HepG2 (cell line): ENCODE results near the gene KIRREL3. TPM values are rescaled to one million over a fixed set of nuclear protein-coding genes. Genes with fewer than 3 reads are reported as not detected.

Experiments used
- ATAC-seq: fragments of 200-7000 bp; cut with Tn5 transposase; 3 replicates; pipeline ENCODE4 v1.9.1; 2020; ENCODE audit warnings: mild to moderate bottlenecking, moderate library complexity
- BruUV-seq: library from RNA; stranded (reverse); fragments of 400-500 nt; replicated peaks from 2 replicates; lab custom pipeline; 2021; lab: Mats Ljungman, UMichigan
- CTCF ChIA-PET: fragments of 300-600 bp; formaldehyde crosslinking; extraction: SDS; loops from one replicate; lab custom pipeline; 2021; ENCODE audit warnings: low total read pairs, inconsistent platforms, low intra/inter-chr PET ratio; lab: Yijun Ruan, JAX
- POLR2A ChIA-PET: fragments of 350-600 bp; sonication (Branson Sonifier 250); formaldehyde crosslinking; loops from one replicate; lab custom pipeline; 2020; ENCODE audit warnings: antibody characterized with exemption, inconsistent platforms; lab: Yijun Ruan, JAX
- DNase-seq: peaks from one replicate; pipeline ENCODE4 v3.0.0-alpha.2; 2015; ENCODE audit warnings: low spot score
- FAIRE-seq: peaks from 3 replicates; lab custom pipeline; 2011; peaks lifted over from hg19 to GRCh38; lab: Jason Lieb, UNC
- H2AFZ ChIP-seq: one replicate; pipeline ENCODE4 v1.6.1; 2011; ENCODE audit warnings: low read length, inconsistent platforms
- H3K27ac ChIP-seq: fragments of 300-600 bp; 3 replicates; pipeline ENCODE4 v1.8.0; 2011; ENCODE audit warnings: mixed run types, mild to moderate bottlenecking, mixed read lengths, low read length, inconsistent platforms; ENCODE audit not compliant: insufficient read depth; ENCODE audit errors: extremely low read length
- H3K27me3 ChIP-seq, 2 experiments: fragments of 200-600 bp in 1 of 2; 2 replicates in 1 of 2; 3 replicates in 1 of 2; pipeline versions ENCODE4 v1.6.0 to v1.8.0; 2011; ENCODE audit warnings: low read length in 2 of 2, mild to moderate bottlenecking in 2 of 2, moderate library complexity in 2 of 2, inconsistent platforms in 1 of 2; ENCODE audit not compliant: insufficient read depth in 2 of 2, control insufficient read depth in 1 of 2
- H3K36me3 ChIP-seq, 2 experiments: fragments of 200-600 bp in 1 of 2; replicated peaks in 1 of 2; 2 replicates in 1 of 2; 3 replicates in 1 of 2; pipeline versions ENCODE4 v1.5.1 to v1.8.0; 2011; ENCODE audit warnings: low read length in 2 of 2, inconsistent platforms in 1 of 2; ENCODE audit not compliant: insufficient read depth in 2 of 2, control insufficient read depth in 1 of 2
- H3K4me1 ChIP-seq: 2 replicates; pipeline ENCODE4 v1.5.1; 2012; ENCODE audit warnings: low read length, inconsistent platforms; ENCODE audit not compliant: insufficient read depth
- H3K4me2 ChIP-seq: 2 replicates; pipeline ENCODE4 v1.6.0; 2011; ENCODE audit warnings: low read depth, low read length, inconsistent platforms
- H3K4me3 ChIP-seq, 3 experiments: fragments of 200-600 bp in 1 of 3; sonication (generic), shearing (Covaris generic) in 1 of 3; replicated peaks in 1 of 3; 2 replicates each; pipeline ENCODE4 v1.5.1; 2011 to 2016; ENCODE audit warnings: low read length in 3 of 3, inconsistent platforms in 2 of 3, low read depth in 2 of 3, mild to moderate bottlenecking in 2 of 3, control low read depth in 1 of 3, mixed read lengths in 1 of 3; ENCODE audit not compliant: insufficient read depth in 1 of 3
- H3K79me2 ChIP-seq: one replicate; pipeline ENCODE4 v1.6.1; 2011; ENCODE audit warnings: low read length, inconsistent platforms; ENCODE audit not compliant: insufficient read depth
- H3K9ac ChIP-seq: 2 replicates; pipeline ENCODE4 v1.6.0; 2011; ENCODE audit warnings: mild to moderate bottlenecking, low read depth, low read length, inconsistent platforms; ENCODE audit not compliant: insufficient read depth
- H3K9me3 ChIP-seq: 2 replicates; pipeline ENCODE4 v1.5.1; 2012; ENCODE audit warnings: mild to moderate bottlenecking, low read length
- H4K20me1 ChIP-seq: 2 replicates; pipeline ENCODE4 v1.6.0; 2011; ENCODE audit warnings: inconsistent platforms, mild to moderate bottlenecking, low read length, moderate library complexity; ENCODE audit not compliant: insufficient read depth
- HIVEP1 ChIP-seq: sonication (generic); formaldehyde crosslinking; IDR thresholded peaks from 2 replicates; pipeline ENCODE4 v1.4.0; 2020; ENCODE audit warnings: mild to moderate bottlenecking, missing genetic modification reagents
- IKZF4 ChIP-seq: sonication (generic); formaldehyde crosslinking; IDR thresholded peaks from 2 replicates; pipeline ENCODE4 v1.5.1; 2020; ENCODE audit warnings: borderline replicate concordance, mild to moderate bottlenecking, low read depth, missing genetic modification reagents; ENCODE audit errors: not compliant biosample characterization
- MAFF ChIP-seq: IDR thresholded peaks from 2 replicates; pipeline ENCODE4 v1.6.1; 2011; ENCODE audit warnings: low read depth, low read length, improper control_type of control experiment
- PATZ1 ChIP-seq: sonication (generic); formaldehyde crosslinking; IDR thresholded peaks from 2 replicates; pipeline ENCODE4 v1.4.0; 2020; ENCODE audit warnings: missing genetic modification reagents
- ZNF503 ChIP-seq: sonication (generic); formaldehyde crosslinking; IDR thresholded peaks from 2 replicates; pipeline ENCODE4 v1.4.0; 2020; ENCODE audit warnings: missing genetic modification reagents
- ZNF572 ChIP-seq: sonication (generic); formaldehyde crosslinking; IDR thresholded peaks from 2 replicates; pipeline ENCODE4 v1.5.1; 2020; ENCODE audit warnings: mild to moderate bottlenecking, missing genetic modification reagents
- ZNF770 ChIP-seq: sonication (generic); formaldehyde crosslinking; IDR thresholded peaks from 2 replicates; pipeline ENCODE4 v1.5.0; 2020; ENCODE audit warnings: mild to moderate bottlenecking, missing genetic modification reagents
- ZSCAN30 ChIP-seq: sonication (generic); formaldehyde crosslinking; IDR thresholded peaks from 2 replicates; pipeline ENCODE4 v1.5.0; 2020; ENCODE audit warnings: mild to moderate bottlenecking, missing genetic modification reagents
- WGBS: methylation state at CpG from one replicate; pipeline ENCODE4 v1.1.6; 2017; ENCODE audit warnings: low lambda C conversion rate; 5-methylcytosine and 5-hydroxymethylcytosine counted together
- in situ Hi-C: cut with HindIII; loops from 2 replicates; pipeline ENCODE4 v1.10.0; 2017; ENCODE audit warnings: low pct_unique_long_range_greater_than_20kb; ENCODE audit not compliant: extremely low pct_ligation_motif_present
- intact Hi-C: fragments of 100-400 bp; cut with micrococcal nuclease; formaldehyde crosslinking; loops from one replicate; pipeline ENCODE4 v1.10.0; 2022; ENCODE audit not compliant: unreplicated experiment
- polyA plus RNA-seq, 8 experiments: library from polyadenylated mRNA; depleted of rRNA in 3 of 8; stranded (reverse) in 7 of 8; unstranded in 1 of 8; fragments of >200 nt; fragmentation: Illumina TruSeq in 4 of 8; extraction: Trizol in 4 of 8; gene quantifications; 2 replicates each; pipeline versions ENCODE4 v1.2.1 to v1.2.3, GENCODE V29; 2011 to 2016; ENCODE audit warnings: low read depth in 4 of 8, missing spikeins in 1 of 8, mixed read lengths in 1 of 8; ENCODE audit not compliant: insufficient read depth in 1 of 8
- total RNA-seq, 5 experiments: library from RNA; depleted of rRNA; stranded (reverse); fragments of >200 nt; fragmentation: Illumina TruSeq; extraction: Trizol; gene quantifications; 2 replicates each; pipeline ENCODE4 v1.2.3, GENCODE V29; 2016; ENCODE audit warnings: low read depth in 1 of 5

KIRREL3 gene
- total and polyA plus RNA-seq, 2 of the 13 experiments (the other 11 are each of a cell fraction or from before 2014, with no cell fraction given) = not detected

- TF ChIP-seq PATZ1 = no peak
- no peak for TF ChIP-seq MAFF
Measured at GRCh38 chr11:126997196-126997595, 3.4 kb downstream of the KIRREL3 start (continued).

- H3K4me3 ChIP-seq = no peak overlapping the region
- H3K27me3 ChIP-seq = peaks cover 1 to 32% of the 10 kb centered on the region in 2 experiments; a peak in 4 of 5 replicates
- intact Hi-C loops = no loop called here
- H3K79me2 ChIP-seq = no peaks in the 10 kb centered on the region
- BruUV-seq = no TSS peak
- ChIA-PET POLR2A (no interaction called here), CTCF (no interaction called here)
- no peak for FAIRE-seq
- H4K20me1 ChIP-seq = peaks cover 2% of the 10 kb centered on the region; the same call in 1 of the 2 replicates
- H3K36me3 ChIP-seq = no peaks in the 10 kb centered on the region
- H3K27ac ChIP-seq = no peak overlapping the region
- H2AFZ ChIP-seq = no peak overlapping the region
- no peaks in the 10 kb centered on the region for H3K9me3 ChIP-seq
- no peaks in the 10 kb centered on the region for H3K4me1 ChIP-seq
- no peak overlapping the region for H3K4me2 ChIP-seq
- TF ChIP-seq HIVEP1 (CRISPR knock-in tag) = no peak
- no peak for TF ChIP-seq ZNF572 (CRISPR knock-in tag)
- TF ChIP-seq ZNF503 = no peak
- TF ChIP-seq ZSCAN30 = no peak
- TF ChIP-seq IKZF4 (CRISPR knock-in tag) = no peak
- TF ChIP-seq ZNF770 (CRISPR knock-in tag) = no peak
- H3K9ac ChIP-seq = no peak overlapping the region
- 2% methylated on average over 4 of the region's 4 CpGs for WGBS
- no peak for ATAC-seq
- no peak for DNase-seq
- in situ Hi-C loops = no loop called here
Measured at GRCh38 chr11:126996036-126996804, 4.3 kb downstream of the KIRREL3 start.
